Calu3 (cell line): Measurements from ENCODE around the gene CERT1. TPM values are rescaled to one million over a fixed set of nuclear protein-coding genes. Genes with fewer than 3 reads are reported as not detected.

Experiments used
- BruUV-seq: library from RNA; stranded (reverse); fragments of 400-500 nt; replicated peaks from 2 replicates; lab custom pipeline; 2021; lab: Mats Ljungman, UMichigan
- CTCF ChIA-PET: fragments of 300-600 bp; sonication (Branson Sonifier 250); formaldehyde crosslinking; loops from one replicate; lab custom pipeline; 2022; ENCODE audit warnings: antibody characterized with exemption; lab: Charles Lee
- DNase-seq: peaks from one replicate; pipeline ENCODE4 v3.0.0; 2022
- H3K27ac Mint-ChIP-seq: one replicate; pipeline ENCODE4 v1.8.0; 2022; ENCODE audit warnings: mixed read lengths; ENCODE audit not compliant: unreplicated experiment
- H3K27me3 Mint-ChIP-seq: one replicate; pipeline ENCODE4 v1.8.0; 2022; ENCODE audit warnings: mixed read lengths; ENCODE audit not compliant: unreplicated experiment
- H3K36me3 Mint-ChIP-seq: one replicate; pipeline ENCODE4 v1.8.0; 2022; ENCODE audit warnings: mild to moderate bottlenecking, moderate library complexity, mixed read lengths; ENCODE audit not compliant: insufficient read depth, unreplicated experiment
- H3K4me1 Mint-ChIP-seq: one replicate; pipeline ENCODE4 v1.8.0; 2022; ENCODE audit warnings: mild to moderate bottlenecking, low read depth, mixed read lengths; ENCODE audit not compliant: unreplicated experiment
- H3K4me3 Mint-ChIP-seq: one replicate; pipeline ENCODE4 v1.8.0; 2022; ENCODE audit warnings: mild to moderate bottlenecking, low read depth, moderate library complexity, mixed read lengths; ENCODE audit not compliant: unreplicated experiment
- H3K9me3 Mint-ChIP-seq: one replicate; pipeline ENCODE4 v1.8.0; 2022; ENCODE audit warnings: low read depth, mixed read lengths; ENCODE audit not compliant: unreplicated experiment
- CTCF ChIP-seq: fragments of 200-600 bp; IDR thresholded peaks from one replicate; pipeline ENCODE4 v1.8.0; 2022; ENCODE audit warnings: antibody characterized with exemption; ENCODE audit not compliant: unreplicated experiment
- intact Hi-C: fragments of 100-400 bp; cut with micrococcal nuclease; formaldehyde crosslinking; loops from one replicate; pipeline ENCODE4 v1.10.0; 2022; ENCODE audit not compliant: unreplicated experiment
- total RNA-seq: library from RNA; stranded (reverse); gene quantifications from 2 replicates; pipeline ENCODE4 v1.2.3, GENCODE V29; 2022

Gene CERT1
- total RNA-seq, 1 experiment from 2014 or later: 63.4 TPM

- H3K27me3 Mint-ChIP-seq: no peaks in the 10 kb centered on the region
- DNase-seq: no peak
- BruUV-seq: no TSS peak
- CTCF ChIA-PET: no interaction called here
- H3K4me3 Mint-ChIP-seq: no peak overlapping the region
- TF ChIP-seq CTCF: no peak
- H3K9me3 Mint-ChIP-seq: no peaks in the 10 kb centered on the region
- intact Hi-C loops: no loop called here
- peaks cover 88% of the 10 kb centered on the region for H3K36me3 Mint-ChIP-seq
- no peak overlapping the region for H3K27ac Mint-ChIP-seq
- H3K4me1 Mint-ChIP-seq: no peaks in the 10 kb centered on the region
Measured at GRCh38 chr5:75358117-75358516, 153.3 kb downstream of the CERT1 start.

GRCh38 chr5:75356719-75357118 is 154.7 kb downstream of the CERT1 start:
- peaks cover 85% of the 10 kb centered on the region for H3K36me3 Mint-ChIP-seq

GRCh38 chr5:75355236-75355635 is 156.2 kb downstream of the CERT1 start:
- H3K4me3 Mint-ChIP-seq: no peak overlapping the region
- no peaks in the 10 kb centered on the region for H3K9me3 Mint-ChIP-seq
- CTCF ChIA-PET: no interaction called here
- no TSS peak for BruUV-seq
- TF ChIP-seq CTCF: no peak
- H3K36me3 Mint-ChIP-seq: peaks cover 89% of the 10 kb centered on the region
- no peaks in the 10 kb centered on the region for H3K27me3 Mint-ChIP-seq
- no peak for DNase-seq
- no peaks in the 10 kb centered on the region for H3K4me1 Mint-ChIP-seq
- H3K27ac Mint-ChIP-seq: no peak overlapping the region
- intact Hi-C loops: no loop called here

More at GRCh38 chr5:75356719-75357118, 154.7 kb downstream of the CERT1 start:
- CTCF ChIA-PET: interaction anchor here (0.6 to 0.7 kb wide), 2 partner anchors 15 to 17 kb away, joined by 3 to 4 read pairs; no protein-coding TSS in a partner anchor
- no peak for TF ChIP-seq CTCF
- Mint-ChIP-seq H3K27me3 (no peaks in the 10 kb centered on the region), H3K4me1 (no peaks in the 10 kb centered on the region), H3K9me3 (no peaks in the 10 kb centered on the region), H3K27ac (no peak overlapping the region), H3K4me3 (no peak overlapping the region)
- DNase-seq: no peak
- intact Hi-C loops: no loop called here
- no TSS peak for BruUV-seq

GRCh38 chr5:75351139-75351926 is 160.1 kb downstream of the CERT1 start:
- Mint-ChIP-seq H3K36me3 (peaks cover 85% of the 10 kb centered on the region), H3K4me3 (no peak overlapping the region), H3K9me3 (no peaks in the 10 kb centered on the region), H3K27ac (no peak overlapping the region), H3K4me1 (no peaks in the 10 kb centered on the region), H3K27me3 (no peaks in the 10 kb centered on the region)
- TF ChIP-seq CTCF: no peak
- CTCF ChIA-PET: interaction anchor here (0.5 kb wide), 1 partner anchor 43 kb away, joined by 3 read pairs; no protein-coding TSS in a partner anchor
- intact Hi-C loops: no loop called here
- TSS peak; percentile 6 for BruUV-seq
- no peak for DNase-seq
